ENCODE data around the gene NHLRC2. TPM values are rescaled to one million over a fixed set of nuclear protein-coding genes. Genes with fewer than 3 reads are reported as not detected.

NHLRC2 gene
- total and polyA plus RNA-seq, 8 donors: 2.8 to 112 (median 16.4) TPM

DNA sequence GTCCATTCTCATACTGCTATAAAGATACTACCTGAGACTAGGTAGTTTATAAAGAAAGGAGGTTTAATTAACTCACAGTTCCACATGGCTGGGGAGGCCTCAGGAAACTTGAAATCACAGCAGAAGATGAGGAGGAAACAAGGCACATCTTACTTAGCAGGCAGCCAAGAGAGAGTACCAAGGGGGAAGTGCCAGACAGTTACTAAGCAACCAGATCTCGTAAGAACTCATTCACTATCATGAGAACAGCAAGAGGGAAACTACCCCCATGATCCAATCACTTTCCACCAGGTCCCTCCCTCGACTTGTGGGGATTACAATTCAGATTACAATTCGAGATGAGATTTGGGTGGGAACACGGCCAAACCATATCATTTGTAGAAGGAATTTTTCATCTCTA lies 36.3 kb downstream of the NHLRC2 start:
- no peak for DNase-seq
- intact Hi-C loops (cut with DNase I; ENCODE audit: low total_unique reads): no loop called here
- Histone ChIP-seq H3K9me3 (no peaks in the 10 kb centered on the region), H3K36me3 (peaks cover 0 to 23% (median 16%) of the 10 kb centered on the region in 4 donors), H3K4me1 (peaks cover 0 to 36% (median 17%) of the 10 kb centered on the region in 4 donors), H3K27ac (no peak overlapping the region), H3K27me3 (no peaks in the 10 kb centered on the region), H3K4me3 (no peak overlapping the region)
- 44 to 72% (median 58%) methylated on average over 4 of the region's 4 CpGs for WGBS, 5 donors
- TF ChIP-seq POLR2AphosphoS5 (IDR thresholded peaks at IDR 0.05) (no peak), CTCF (IDR thresholded peaks at IDR 0.05) (no peak), POLR2A (IDR thresholded peaks at IDR 0.05) (no peak), EP300 (IDR thresholded peaks at IDR 0.05) (no peak)

DNA sequence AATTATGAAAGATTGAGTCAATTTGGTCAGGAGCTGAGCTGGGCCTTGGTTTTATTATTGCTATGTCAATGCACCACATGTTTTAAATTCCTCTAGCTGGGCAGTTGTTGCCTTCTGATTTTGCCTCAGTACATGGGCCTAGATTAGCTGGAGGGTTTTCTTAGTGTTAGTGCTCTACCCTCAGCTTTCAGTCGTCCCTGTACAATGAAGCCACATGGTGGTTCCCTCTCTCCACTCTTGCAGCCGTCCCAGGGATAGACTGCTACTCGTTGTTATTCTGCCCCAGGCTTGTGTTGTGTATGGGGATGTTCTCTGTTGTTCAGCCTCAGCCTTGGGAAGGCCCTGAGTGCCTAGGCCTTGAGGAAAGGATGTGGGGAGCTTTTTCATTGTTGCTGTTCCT lies 37.0 kb downstream of the NHLRC2 start:
- intact Hi-C loops (cut with DNase I; ENCODE audit: low total_unique reads): no loop called here
- peak in 1 of 2 donors; percentile 12 for DNase-seq
- Histone ChIP-seq H3K4me1 (peaks cover 0 to 36% (median 17%) of the 10 kb centered on the region in 4 donors), H3K27me3 (no peaks in the 10 kb centered on the region), H3K36me3 (peaks cover 0 to 18% (median 10%) of the 10 kb centered on the region in 4 donors), H3K9me3 (no peaks in the 10 kb centered on the region), H3K4me3 (no peak overlapping the region), H3K27ac (peak overlapping the region in 1 of 5 donors; percentile 56)
- no peak for TF ChIP-seq EP300 (IDR thresholded peaks at IDR 0.05)
- 29 to 81% (median 59%) methylated on average over 3 of the region's 3 CpGs for WGBS, 5 donors

DNA sequence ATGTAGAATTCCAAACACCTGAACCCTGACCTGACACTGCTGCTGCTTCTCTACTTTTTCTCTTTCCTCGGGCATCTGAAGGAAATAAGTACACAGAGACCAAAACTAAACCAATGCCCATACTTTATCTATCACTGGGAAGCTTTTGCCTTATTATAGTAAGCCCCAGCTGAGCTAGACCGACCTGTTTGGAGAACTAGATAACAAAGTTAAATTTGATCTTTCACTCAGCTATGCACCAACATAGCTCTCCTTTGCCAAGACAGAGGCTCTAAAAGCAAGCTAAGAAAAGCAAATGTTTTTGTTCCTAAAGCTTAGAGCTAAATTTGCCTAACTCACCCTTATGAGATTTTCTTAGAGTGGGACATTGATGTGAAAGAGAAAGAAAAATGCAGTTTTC lies 39.1 kb downstream of the NHLRC2 start:
- H3K27ac ChIP-seq: peak overlapping the region in 2 of 5 donors; percentile 2 to 61
- DNase-seq: peak in 1 of 2 donors; percentile 34
- TF ChIP-seq EP300 (IDR thresholded peaks at IDR 0.05) (no peak), POLR2AphosphoS5 (IDR thresholded peaks at IDR 0.05) (no peak), CTCF (IDR thresholded peaks at IDR 0.05) (no peak), POLR2A (IDR thresholded peaks at IDR 0.05) (no peak)
- WGBS, 5 donors: 33 to 47% (median 36%) methylated on average over 2 of the region's 2 CpGs
- H3K4me3 ChIP-seq: no peak overlapping the region
- H3K36me3 ChIP-seq: peaks cover 0 to 12% (median 10%) of the 10 kb centered on the region in 4 donors
- no peaks in the 10 kb centered on the region for H3K27me3 ChIP-seq
- intact Hi-C loops (cut with DNase I; ENCODE audit: low total_unique reads): no loop called here
- peaks cover 0 to 36% (median 17%) of the 10 kb centered on the region in 4 donors for H3K4me1 ChIP-seq
- H3K9me3 ChIP-seq: no peaks in the 10 kb centered on the region

DNA sequence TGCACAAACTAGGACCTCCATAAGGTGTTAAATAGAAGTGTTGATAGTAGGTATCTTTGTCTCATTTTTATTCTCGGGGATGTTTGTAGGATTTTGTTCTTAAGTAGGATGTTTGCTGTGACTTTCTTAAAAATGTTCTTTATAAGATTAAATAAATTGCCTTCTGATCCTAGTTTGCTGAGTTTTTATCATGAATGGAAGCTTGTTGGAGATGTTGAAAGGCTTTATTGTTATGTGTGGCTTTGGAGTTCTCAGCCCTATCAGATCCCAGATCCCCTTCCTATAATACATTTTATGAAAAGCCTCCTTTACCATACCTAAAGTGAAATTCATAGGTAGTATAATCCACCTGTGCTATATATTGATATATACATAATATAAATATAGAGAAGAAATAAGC lies 40.1 kb downstream of the NHLRC2 start:
- no peak for TF ChIP-seq POLR2A (IDR thresholded peaks at IDR 0.05)
- no peak for TF ChIP-seq CTCF (IDR thresholded peaks at IDR 0.05)
- no peak for TF ChIP-seq EP300 (IDR thresholded peaks at IDR 0.05)
- no peak for TF ChIP-seq POLR2AphosphoS5 (IDR thresholded peaks at IDR 0.05)
- Histone ChIP-seq H3K4me3 (no peak overlapping the region), H3K9me3 (no peaks in the 10 kb centered on the region), H3K27me3 (no peaks in the 10 kb centered on the region), H3K27ac (peak overlapping the region in 1 of 5 donors; percentile 2), H3K36me3 (peaks cover 0 to 22% (median 17%) of the 10 kb centered on the region in 4 donors), H3K4me1 (peaks cover 0 to 36% (median 17%) of the 10 kb centered on the region in 4 donors)
- 41 to 73% (median 54%) methylated on average over 1 of the region's 1 CpG for WGBS, 5 donors
- DNase-seq: no peak
- intact Hi-C loops (cut with DNase I; ENCODE audit: low total_unique reads): no loop called here

GRCh38 chr10:113895018-113895417 lies 40.6 kb downstream of the NHLRC2 start:
- DNase-seq: no peak
- intact Hi-C loops (cut with DNase I; ENCODE audit: low total_unique reads): no loop called here
- TF ChIP-seq EP300 (IDR thresholded peaks at IDR 0.05): no peak
- TF ChIP-seq POLR2A (IDR thresholded peaks at IDR 0.05): no peak
- no peak for TF ChIP-seq CTCF (IDR thresholded peaks at IDR 0.05)
- no peak for TF ChIP-seq POLR2AphosphoS5 (IDR thresholded peaks at IDR 0.05)
- H3K27ac ChIP-seq: no peak overlapping the region
- H3K27me3 ChIP-seq: no peaks in the 10 kb centered on the region
- peaks cover 0 to 23% (median 18%) of the 10 kb centered on the region in 4 donors for H3K36me3 ChIP-seq
- H3K4me3 ChIP-seq: no peak overlapping the region
- H3K9me3 ChIP-seq: no peaks in the 10 kb centered on the region
- peaks cover 0 to 36% (median 18%) of the 10 kb centered on the region in 4 donors for H3K4me1 ChIP-seq

Measured in stomach (tissue), 9 donors.